ENCODE results near the gene TYW5. TPM values are rescaled to one million over a fixed set of nuclear protein-coding genes. Genes with fewer than 3 reads are reported as not detected.

Gene TYW5
- total RNA-seq, 4 donors from 2014 or later: 5.7 to 11.7 (median 6.3) TPM

DNA sequence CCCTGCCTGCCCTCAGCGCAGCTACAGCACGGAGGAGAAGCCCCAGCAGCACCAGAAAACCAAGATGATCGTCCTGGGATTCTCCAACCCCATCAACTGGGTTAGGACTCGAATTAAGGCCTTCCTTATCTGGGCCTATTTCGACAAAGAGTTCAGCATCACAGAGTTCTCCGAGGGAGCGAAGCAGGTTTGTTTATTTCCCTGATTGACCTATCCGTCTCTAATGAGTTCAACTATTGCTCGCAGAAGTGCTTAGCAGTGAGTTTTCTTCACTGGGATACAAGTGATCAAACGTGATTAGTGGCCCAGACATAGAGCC lies 730 bp upstream of the TYW5 start:
- TF ChIP-seq, protein P1, sequence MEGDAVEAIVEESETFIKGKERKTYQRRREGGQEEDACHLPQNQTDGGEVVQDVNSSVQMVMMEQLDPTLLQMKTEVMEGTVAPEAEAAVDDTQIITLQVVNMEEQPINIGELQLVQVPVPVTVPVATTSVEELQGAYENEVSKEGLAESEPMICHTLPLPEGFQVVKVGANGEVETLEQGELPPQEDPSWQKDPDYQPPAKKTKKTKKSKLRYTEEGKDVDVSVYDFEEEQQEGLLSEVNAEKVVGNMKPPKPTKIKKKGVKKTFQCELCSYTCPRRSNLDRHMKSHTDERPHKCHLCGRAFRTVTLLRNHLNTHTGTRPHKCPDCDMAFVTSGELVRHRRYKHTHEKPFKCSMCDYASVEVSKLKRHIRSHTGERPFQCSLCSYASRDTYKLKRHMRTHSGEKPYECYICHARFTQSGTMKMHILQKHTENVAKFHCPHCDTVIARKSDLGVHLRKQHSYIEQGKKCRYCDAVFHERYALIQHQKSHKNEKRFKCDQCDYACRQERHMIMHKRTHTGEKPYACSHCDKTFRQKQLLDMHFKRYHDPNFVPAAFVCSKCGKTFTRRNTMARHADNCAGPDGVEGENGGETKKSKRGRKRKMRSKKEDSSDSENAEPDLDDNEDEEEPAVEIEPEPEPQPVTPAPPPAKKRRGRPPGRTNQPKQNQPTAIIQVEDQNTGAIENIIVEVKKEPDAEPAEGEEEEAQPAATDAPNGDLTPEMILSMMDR (IDR thresholded peaks at IDR 0.05): no peak
- TF ChIP-seq POLR2A (IDR thresholded peaks at IDR 0.05): no peak
- TF ChIP-seq EP300 (IDR thresholded peaks at IDR 0.05): no peak
- no peak for TF ChIP-seq POLR2AphosphoS5 (IDR thresholded peaks at IDR 0.05)
- Histone ChIP-seq H3K27ac (peak overlapping the region; percentile 84 to 94 (median 90)), H3K4me3 (peak overlapping the region; percentile 96 to 99), H3K36me3 (peaks cover 0 to 34% of the 10 kb centered on the region in 2 donors), H3K27me3 (no peaks in the 10 kb centered on the region), H3K4me1 (peaks cover 0 to 56% (median 24%) of the 10 kb centered on the region in 3 donors), H3K9me3 (no peaks in the 10 kb centered on the region)
- no peak for ATAC-seq
- 0% methylated on average over 4 of the region's 10 CpGs; no CpG with 5 or more reads in 1 of the 2 donors for WGBS, 2 donors (ENCODE audit: low coverage in 1 of 2)

DNA sequence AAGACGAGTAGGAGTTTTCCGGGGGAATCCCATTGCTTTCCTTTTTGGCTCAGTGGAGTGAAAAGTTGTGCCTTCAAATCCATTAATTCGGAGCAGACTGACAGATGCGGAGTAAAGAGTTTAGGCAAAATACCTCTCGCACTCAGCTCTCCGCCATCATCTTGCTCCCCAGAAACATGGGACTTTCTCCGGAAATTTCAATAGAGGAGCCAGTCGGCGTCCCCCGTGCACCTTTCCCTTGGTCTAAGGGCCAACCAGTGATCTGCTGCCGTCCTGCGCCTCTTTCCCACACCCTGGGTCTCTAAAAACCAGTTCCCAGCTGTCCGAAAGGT lies 318 bp downstream of the TYW5 start:
- Histone ChIP-seq H3K36me3 (peaks cover 0 to 30% of the 10 kb centered on the region in 2 donors), H3K4me1 (peaks cover 0 to 56% (median 24%) of the 10 kb centered on the region in 3 donors), H3K9me3 (no peaks in the 10 kb centered on the region), H3K27me3 (no peaks in the 10 kb centered on the region), H3K4me3 (peak overlapping the region; percentile 96 to 99), H3K27ac (peak overlapping the region; percentile 84 to 94 (median 90))
- TF ChIP-seq POLR2A (IDR thresholded peaks at IDR 0.05) (no peak), POLR2AphosphoS5 (IDR thresholded peaks at IDR 0.05) (no peak), EP300 (IDR thresholded peaks at IDR 0.05) (no peak)
- TF ChIP-seq, protein P1 (IDR thresholded peaks at IDR 0.05): no peak
- WGBS, 2 donors (ENCODE audit: low coverage in 1 of 2): 0 to 1% methylated on average over 6 to 9 of the region's 13 CpGs
- ATAC-seq: peak; percentile 38

DNA sequence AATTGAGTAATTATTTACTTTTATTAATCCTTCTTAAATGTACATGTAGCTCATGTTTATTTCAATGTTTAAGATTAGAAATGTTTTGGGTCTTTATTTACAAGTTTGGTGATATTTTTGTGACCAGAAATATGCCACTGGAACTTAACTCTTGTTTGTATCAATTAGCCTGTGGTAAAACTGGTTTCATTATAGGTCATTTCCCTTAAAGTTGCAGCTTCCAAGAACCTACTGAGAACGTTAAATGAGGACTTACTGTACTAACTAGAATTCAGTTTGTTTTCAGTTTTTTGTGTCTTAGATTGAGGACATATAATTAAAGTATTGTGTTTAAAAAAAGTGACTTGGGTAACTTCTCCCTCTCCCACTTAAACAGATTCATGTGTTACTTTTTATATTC lies 4.3 kb downstream of the TYW5 start:
- ATAC-seq: no peak
- Histone ChIP-seq H3K9me3 (no peaks in the 10 kb centered on the region), H3K4me3 (no peak overlapping the region), H3K36me3 (peaks cover 0 to 31% of the 10 kb centered on the region in 2 donors), H3K27me3 (no peaks in the 10 kb centered on the region), H3K27ac (no peak overlapping the region), H3K4me1 (peaks cover 0 to 31% (median 12%) of the 10 kb centered on the region in 3 donors)
- TF ChIP-seq, protein P1 (IDR thresholded peaks at IDR 0.05): no peak
- TF ChIP-seq POLR2A (IDR thresholded peaks at IDR 0.05) (no peak), EP300 (IDR thresholded peaks at IDR 0.05) (no peak), POLR2AphosphoS5 (IDR thresholded peaks at IDR 0.05) (no peak)
- 50 to 70% methylated on average over 1 of the region's 1 CpG for WGBS, 2 donors (ENCODE audit: low coverage in 1 of 2)

DNA sequence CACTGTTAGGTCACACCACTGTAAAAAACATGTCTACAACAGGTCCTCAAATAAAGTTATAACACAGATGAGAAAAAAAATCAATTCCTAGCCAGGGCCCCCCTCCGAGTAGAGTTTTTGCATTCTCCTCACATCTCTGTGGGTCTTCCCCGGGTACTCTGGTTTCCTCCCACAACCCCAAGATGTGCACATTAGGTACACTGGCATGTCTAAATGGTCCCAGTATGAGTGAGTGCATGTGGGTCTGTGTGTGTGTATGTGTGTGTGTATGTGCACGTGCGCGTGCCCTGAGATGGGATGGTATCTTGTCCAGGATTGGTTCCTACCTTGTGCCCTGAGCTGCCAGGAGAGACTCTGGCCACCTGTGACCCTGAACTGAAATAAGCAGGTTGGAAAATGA lies 4.9 kb downstream of the TYW5 start:
- Histone ChIP-seq H3K4me1 (peaks cover 0 to 30% (median 12%) of the 10 kb centered on the region in 3 donors), H3K4me3 (no peak overlapping the region), H3K36me3 (peaks cover under 1 to 37% of the 10 kb centered on the region in 2 donors), H3K27ac (no peak overlapping the region), H3K9me3 (no peaks in the 10 kb centered on the region), H3K27me3 (no peaks in the 10 kb centered on the region)
- no peak for ATAC-seq
- no peak for TF ChIP-seq POLR2AphosphoS5 (IDR thresholded peaks at IDR 0.05)
- no peak for TF ChIP-seq POLR2A (IDR thresholded peaks at IDR 0.05)
- no peak for TF ChIP-seq EP300 (IDR thresholded peaks at IDR 0.05)
- TF ChIP-seq, protein P1 (IDR thresholded peaks at IDR 0.05): no peak
- WGBS, 2 donors (ENCODE audit: low coverage in 1 of 2): 73 to 97% methylated on average over 2 to 3 of the region's 5 CpGs

DNA sequence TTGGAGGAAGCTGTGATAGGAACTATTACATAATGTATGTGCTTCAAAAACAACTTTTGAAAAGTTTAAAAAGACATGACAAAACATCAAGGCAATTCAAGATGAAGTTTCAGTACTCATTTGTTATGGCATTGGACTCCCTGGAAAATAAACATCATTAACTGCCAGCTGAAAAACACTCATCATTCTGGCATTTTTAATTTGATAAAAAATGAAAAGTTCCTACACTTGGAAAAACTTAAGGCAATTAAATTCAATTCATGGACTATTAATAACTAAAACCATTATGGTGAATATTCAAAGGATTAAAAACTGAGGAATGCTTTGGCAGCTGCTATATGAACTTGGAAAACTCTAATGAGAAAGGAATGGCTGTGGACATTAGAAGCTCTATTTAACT lies 8.5 kb downstream of the TYW5 start:
- Histone ChIP-seq H3K27ac (no peak overlapping the region), H3K27me3 (no peaks in the 10 kb centered on the region), H3K4me3 (no peak overlapping the region), H3K4me1 (no peaks in the 10 kb centered on the region), H3K9me3 (no peaks in the 10 kb centered on the region), H3K36me3 (peaks cover 4 to 59% of the 10 kb centered on the region in 2 donors)
- no peak for TF ChIP-seq EP300 (IDR thresholded peaks at IDR 0.05)
- TF ChIP-seq POLR2A (IDR thresholded peaks at IDR 0.05): no peak
- no peak for TF ChIP-seq POLR2AphosphoS5 (IDR thresholded peaks at IDR 0.05)
- TF ChIP-seq, protein P1 (IDR thresholded peaks at IDR 0.05): no peak
- ATAC-seq: no peak
